ENCODE results near the gene SNAI3. TPM values are rescaled to one million over a fixed set of nuclear protein-coding genes. Genes with fewer than 3 reads are reported as not detected.

SNAI3 gene
- polyA plus RNA-seq, 1 donor from 2014 or later: not detected

DNA sequence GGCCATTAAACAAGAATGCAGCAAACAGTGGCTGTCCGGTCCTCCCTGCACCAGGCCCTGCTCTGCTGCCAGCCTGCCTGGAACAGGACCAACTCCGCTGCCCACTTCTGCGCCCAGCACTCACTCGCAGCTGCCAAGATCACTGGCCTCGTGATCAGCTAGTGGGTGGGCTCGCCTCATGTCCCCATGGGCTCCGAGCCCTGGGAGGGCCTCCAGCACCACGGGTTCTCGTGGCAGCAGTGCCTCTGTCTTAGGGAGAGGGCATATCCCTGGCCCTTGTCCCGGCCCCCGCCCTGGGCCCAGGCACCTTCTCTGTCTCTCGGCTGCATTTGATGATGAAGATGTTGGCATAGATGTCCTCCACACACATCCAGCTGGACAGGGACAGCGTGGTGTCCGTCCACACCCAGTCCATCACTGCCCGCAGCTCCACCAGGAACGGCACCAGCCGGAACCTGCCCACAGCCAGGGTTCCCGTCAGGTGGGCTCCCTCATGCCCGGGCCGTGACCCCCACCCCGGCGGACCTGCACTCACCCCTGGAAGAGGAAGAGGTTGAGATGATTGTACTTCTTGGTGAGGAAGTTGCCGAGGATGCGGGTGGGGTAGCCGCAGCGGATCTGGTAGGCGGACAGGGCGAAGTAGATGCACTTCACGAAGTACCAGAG lies 33.1 kb upstream of the SNAI3 start:
- no peak overlapping the region for H3K9ac ChIP-seq (ENCODE audit: low read length)
- no peaks in the 10 kb centered on the region for H3K79me2 ChIP-seq (replicated peaks; ENCODE audit: insufficient read depth, low read length)
- no peak overlapping the region for H3K4me2 ChIP-seq (ENCODE audit: low read length)
- H3F3A ChIP-seq (ENCODE audit: insufficient read depth, low read length, poor library complexity, severe bottlenecking): no peaks in the 10 kb centered on the region
- no peak overlapping the region for H3K4me3 ChIP-seq (ENCODE audit: low read length)
- no peak overlapping the region for H3K27ac ChIP-seq (ENCODE audit: low read length)
- TF ChIP-seq RAD21 (conservative IDR thresholded peaks at IDR 0.05): no peak
- no peak for TF ChIP-seq REST (IDR thresholded peaks at IDR 0.05; ENCODE audit: borderline replicate concordance)
- no peak for TF ChIP-seq MXI1 (conservative IDR thresholded peaks at IDR 0.05; ENCODE audit: poor library complexity, severe bottlenecking)
- TF ChIP-seq SMC3 (conservative IDR thresholded peaks at IDR 0.05; ENCODE audit: poor library complexity): no peak
- TF ChIP-seq POLR2AphosphoS5 (IDR thresholded peaks at IDR 0.05): no peak
- TF ChIP-seq EZH2 (IDR thresholded peaks at IDR 0.05; ENCODE audit: borderline replicate concordance, insufficient read depth, low read length, poor library complexity, severe bottlenecking): no peak
- no peak for TF ChIP-seq TAF1 (IDR thresholded peaks at IDR 0.05; ENCODE audit: low read depth)
- no peak for TF ChIP-seq EP300 (conservative IDR thresholded peaks at IDR 0.05; ENCODE audit: poor library complexity, severe bottlenecking)
- TF ChIP-seq CTCF (IDR thresholded peaks at IDR 0.05; ENCODE audit: poor library complexity, severe bottlenecking): no peak
- H3K27me3 ChIP-seq (ENCODE audit: insufficient read depth, low read depth, low read length): no peaks in the 10 kb centered on the region
- no peaks in the 10 kb centered on the region for H3K9me2 ChIP-seq (ENCODE audit: insufficient read depth, low read length)
- H3K9me3 ChIP-seq (ENCODE audit: low read length): no peaks in the 10 kb centered on the region
- H3K36me3 ChIP-seq (ENCODE audit: insufficient read depth, low read length): no peaks in the 10 kb centered on the region
- H4K20me1 ChIP-seq (ENCODE audit: insufficient read depth): no peaks in the 10 kb centered on the region
- H2AFZ ChIP-seq (ENCODE audit: low read depth, low read length): no peak overlapping the region

- H3K9ac ChIP-seq (ENCODE audit: low read length): no peak overlapping the region
- TF ChIP-seq POLR2AphosphoS5 (IDR thresholded peaks at IDR 0.05) (no peak), REST (IDR thresholded peaks at IDR 0.05; ENCODE audit: borderline replicate concordance) (no peak), EZH2 (IDR thresholded peaks at IDR 0.05; ENCODE audit: borderline replicate concordance, insufficient read depth, low read length, poor library complexity, severe bottlenecking) (no peak)
- no peaks in the 10 kb centered on the region for H3K9me2 ChIP-seq (ENCODE audit: insufficient read depth, low read length)
- no peak overlapping the region for H3K4me2 ChIP-seq (ENCODE audit: low read length)
- H4K20me1 ChIP-seq (ENCODE audit: insufficient read depth): no peaks in the 10 kb centered on the region
- H3K27me3 ChIP-seq (ENCODE audit: insufficient read depth, low read depth, low read length): no peaks in the 10 kb centered on the region
- no peak overlapping the region for H3K4me3 ChIP-seq (ENCODE audit: low read length)
- H3K79me2 ChIP-seq (replicated peaks; ENCODE audit: insufficient read depth, low read length): no peaks in the 10 kb centered on the region
- H3F3A ChIP-seq (ENCODE audit: insufficient read depth, low read length, poor library complexity, severe bottlenecking): no peaks in the 10 kb centered on the region
- H3K36me3 ChIP-seq (ENCODE audit: insufficient read depth, low read length): no peaks in the 10 kb centered on the region
- no peak overlapping the region for H3K27ac ChIP-seq (ENCODE audit: low read length)
- H3K9me3 ChIP-seq (ENCODE audit: low read length): no peaks in the 10 kb centered on the region
- no peak overlapping the region for H2AFZ ChIP-seq (ENCODE audit: low read depth, low read length)
Measured at GRCh38 chr16:88718178-88718577, 31.9 kb upstream of the SNAI3 start.
